ENCODE results near the gene BBS9. TPM values are rescaled to one million over a fixed set of nuclear protein-coding genes. Genes with fewer than 3 reads are reported as not detected.
"Not testable (repeated sequence)": the region's sequence is repeated elsewhere in the genome, so short reads cannot be mapped to it uniquely, and the experiment has no call there.

The BBS9 gene
- total RNA-seq, 1 donor from 2014 or later: 31.2 TPM

GRCh38 chr7:33215992-33216391 is 86.6 kb downstream of the BBS9 start:
- H3K27me3 ChIP-seq: no peaks in the 10 kb centered on the region
- peaks cover 4% of the 10 kb centered on the region for H3K9me3 ChIP-seq
- H3K4me1 ChIP-seq: no peaks in the 10 kb centered on the region
- H3K27ac ChIP-seq: no peak overlapping the region
- DNase-seq (ENCODE audit: extremely low spot score in 2 of 2): no peak
- H3K4me3 ChIP-seq: no peak overlapping the region
- intact Hi-C loops (cut with DNase I): no loop called here
- TF ChIP-seq CTCF (IDR thresholded peaks at IDR 0.05) (no peak), POLR2AphosphoS5 (IDR thresholded peaks at IDR 0.05; ENCODE audit: insufficient read depth in 1 of 2, low read depth in 1 of 2) (no peak), POLR2A (IDR thresholded peaks at IDR 0.05) (no peak)
- no peaks in the 10 kb centered on the region for H3K36me3 ChIP-seq

- no peak overlapping the region for H3K4me3 ChIP-seq
- no peaks in the 10 kb centered on the region for H3K27me3 ChIP-seq
- H3K4me1 ChIP-seq: no peaks in the 10 kb centered on the region
- H3K27ac ChIP-seq: no peak overlapping the region
- no peak for TF ChIP-seq POLR2AphosphoS5 (IDR thresholded peaks at IDR 0.05; ENCODE audit: insufficient read depth in 1 of 2, low read depth in 1 of 2)
- TF ChIP-seq CTCF (IDR thresholded peaks at IDR 0.05): no peak
- TF ChIP-seq POLR2A (IDR thresholded peaks at IDR 0.05): no peak
- H3K36me3 ChIP-seq: no peaks in the 10 kb centered on the region
- H3K9me3 ChIP-seq: no peaks in the 10 kb centered on the region
- DNase-seq (ENCODE audit: extremely low spot score in 2 of 2): no peak
- intact Hi-C loops (cut with DNase I): no loop called here
Measured at GRCh38 chr7:33217595-33217994, 88.2 kb downstream of the BBS9 start.

- H3K4me1 ChIP-seq; H3K9me3 ChIP-seq; H3K27me3 ChIP-seq; intact Hi-C loops (cut with DNase I); DNase-seq (ENCODE audit: extremely low spot score in 2 of 2); H3K36me3 ChIP-seq; H3K4me3 ChIP-seq; H3K27ac ChIP-seq: not testable (repeated sequence)
Measured at GRCh38 chr7:33218841-33219535, 89.6 kb downstream of the BBS9 start.

- TF ChIP-seq POLR2AphosphoS5 (IDR thresholded peaks at IDR 0.05; ENCODE audit: insufficient read depth in 1 of 2, low read depth in 1 of 2): no peak
- TF ChIP-seq POLR2A (IDR thresholded peaks at IDR 0.05): no peak
- no peak for TF ChIP-seq CTCF (IDR thresholded peaks at IDR 0.05)
- DNase-seq (ENCODE audit: extremely low spot score in 2 of 2): no peak
- intact Hi-C loops (cut with DNase I): no loop called here
- no peaks in the 10 kb centered on the region for H3K9me3 ChIP-seq
- H3K36me3 ChIP-seq: no peaks in the 10 kb centered on the region
- H3K27ac ChIP-seq: no peak overlapping the region
- H3K27me3 ChIP-seq: no peaks in the 10 kb centered on the region
- H3K4me1 ChIP-seq: no peaks in the 10 kb centered on the region
- H3K4me3 ChIP-seq: no peak overlapping the region
Measured at GRCh38 chr7:33220231-33220630, 90.9 kb downstream of the BBS9 start.

- intact Hi-C loops (cut with DNase I): no loop called here
- Histone ChIP-seq H3K4me1 (no peaks in the 10 kb centered on the region), H3K36me3 (no peaks in the 10 kb centered on the region), H3K9me3 (no peaks in the 10 kb centered on the region), H3K27me3 (no peaks in the 10 kb centered on the region), H3K27ac (no peak overlapping the region), H3K4me3 (no peak overlapping the region)
- no peak for TF ChIP-seq POLR2AphosphoS5 (IDR thresholded peaks at IDR 0.05; ENCODE audit: insufficient read depth in 1 of 2, low read depth in 1 of 2)
- TF ChIP-seq POLR2A (IDR thresholded peaks at IDR 0.05): no peak
- TF ChIP-seq CTCF (IDR thresholded peaks at IDR 0.05): no peak
- no peak for DNase-seq (ENCODE audit: extremely low spot score in 2 of 2)
Measured at GRCh38 chr7:33221390-33221789, 92.0 kb downstream of the BBS9 start.
